Stimulated activated CD8-positive, alpha-beta memory T cell treated with anti-CD3 and anti-CD28 coated beads, Interleukin-12 subunit alpha, Interleukin-12 subunit beta, amount 100 ng/mL, for 24 hours (primary cell): ENCODE results near the gene ALKBH5.
"Not testable (repeated sequence)": the region's sequence is repeated elsewhere in the genome, so short reads cannot be mapped to it uniquely, and the experiment has no call there.

Experiments
- DNase-seq: peaks from one replicate; pipeline ENCODE4 v3.0.0-alpha.2; 2020; ENCODE audit errors: extremely low read depth

The ALKBH5 gene

DNA sequence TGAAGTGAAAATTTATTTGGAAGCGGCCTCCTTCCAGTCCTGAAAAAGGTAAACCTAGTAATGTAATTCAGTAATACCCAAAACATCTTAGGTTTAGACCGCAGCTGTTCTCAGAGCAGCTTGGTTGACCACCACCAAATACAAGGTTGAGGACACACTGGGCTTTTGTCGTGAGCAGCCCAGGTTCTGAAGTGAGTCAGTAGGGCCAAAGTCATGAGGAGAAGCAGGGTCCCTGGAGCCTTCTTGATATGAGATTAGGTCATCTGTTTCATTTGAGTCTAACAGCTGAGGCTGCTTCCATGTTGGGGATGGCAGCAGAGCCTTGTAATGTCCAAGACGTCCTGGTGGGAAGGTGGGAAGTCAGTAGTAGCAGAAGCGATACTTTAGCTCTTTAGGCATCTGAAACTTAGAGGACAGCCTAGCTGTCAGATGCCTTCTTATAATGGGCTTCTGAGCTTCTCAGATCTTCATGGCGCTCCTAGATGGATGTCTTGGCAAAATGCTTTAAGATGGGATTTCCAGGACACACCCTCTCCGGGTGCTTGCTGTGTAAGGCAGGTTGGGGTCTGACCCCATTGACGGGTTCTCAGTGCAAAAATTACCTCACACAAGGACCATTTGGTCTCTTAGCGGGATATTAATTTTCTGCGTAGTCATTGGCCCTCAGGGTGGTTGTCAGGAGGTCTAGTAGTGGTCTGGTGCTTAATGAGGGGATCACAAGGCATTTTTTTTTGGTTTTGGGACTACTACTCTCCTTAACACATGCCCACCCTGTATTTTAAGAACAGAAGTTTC lies 2.4 kb downstream of the ALKBH5 start:
- no peak for DNase-seq

GRCh38 chr17:18186627-18186982 lies 3.0 kb downstream of the ALKBH5 start:
- no peak for DNase-seq

- DNase-seq = no peak
Observed at GRCh38 chr17:18187226-18187625, 3.6 kb downstream of the ALKBH5 start.

GRCh38 chr17:18187821-18188761 lies 4.5 kb downstream of the ALKBH5 start:
- DNase-seq = no peak

DNA sequence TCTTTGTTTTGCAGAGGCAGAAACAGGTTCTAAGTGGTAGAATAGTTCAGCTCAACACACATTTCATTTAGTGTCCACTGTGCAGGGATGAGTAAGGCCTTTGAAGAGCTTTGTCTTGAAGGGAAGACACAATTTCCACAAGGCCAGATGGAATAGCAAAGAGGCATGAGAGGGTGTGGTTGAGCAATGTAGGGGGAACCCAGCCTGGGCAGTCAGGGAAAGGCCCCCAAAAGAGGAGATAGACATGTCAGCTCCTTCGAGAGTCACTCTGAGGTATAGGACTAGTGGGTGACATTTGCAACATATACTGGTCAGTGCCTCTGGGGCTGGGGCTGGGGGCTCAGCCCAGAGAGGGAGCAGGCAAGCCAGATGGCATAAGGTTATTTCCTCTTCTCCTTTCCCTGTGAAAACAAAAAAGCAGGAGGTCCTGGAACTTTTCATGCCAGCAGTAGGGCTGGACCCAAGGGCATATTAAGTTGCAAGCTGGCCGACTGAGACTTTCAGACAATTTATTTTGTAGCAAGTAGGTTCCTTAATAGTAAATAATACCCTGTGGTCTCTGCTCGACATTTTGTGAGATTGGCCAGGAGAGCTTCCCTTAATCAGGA lies 7.1 kb downstream of the ALKBH5 start:
- no peak for DNase-seq

GRCh38 chr17:18191236-18191667 lies 7.6 kb downstream of the ALKBH5 start:
- DNase-seq = no peak

GRCh38 chr17:18191967-18192366 lies 8.3 kb downstream of the ALKBH5 start:
- DNase-seq = no peak

DNA sequence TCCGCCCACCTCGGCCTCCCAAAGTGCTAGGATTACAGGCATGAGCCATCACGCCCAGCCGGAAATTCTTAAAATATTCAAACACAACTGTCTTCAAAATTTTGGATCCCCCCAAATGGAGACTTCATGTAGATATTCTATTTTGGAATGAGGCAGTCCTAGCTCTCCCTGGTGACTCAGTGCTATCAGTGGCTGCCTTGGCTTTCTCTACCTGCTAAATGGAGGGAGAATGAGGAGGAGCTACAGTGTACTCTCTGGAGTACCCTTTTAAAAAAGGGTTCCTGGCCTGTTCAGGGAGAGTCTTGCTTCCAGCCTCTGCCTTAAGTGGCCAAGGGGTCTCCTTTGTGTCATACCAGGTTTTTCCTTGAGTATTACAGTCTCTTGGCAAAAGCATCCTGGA lies 10.8 kb downstream of the ALKBH5 start:
- DNase-seq = no peak

DNA sequence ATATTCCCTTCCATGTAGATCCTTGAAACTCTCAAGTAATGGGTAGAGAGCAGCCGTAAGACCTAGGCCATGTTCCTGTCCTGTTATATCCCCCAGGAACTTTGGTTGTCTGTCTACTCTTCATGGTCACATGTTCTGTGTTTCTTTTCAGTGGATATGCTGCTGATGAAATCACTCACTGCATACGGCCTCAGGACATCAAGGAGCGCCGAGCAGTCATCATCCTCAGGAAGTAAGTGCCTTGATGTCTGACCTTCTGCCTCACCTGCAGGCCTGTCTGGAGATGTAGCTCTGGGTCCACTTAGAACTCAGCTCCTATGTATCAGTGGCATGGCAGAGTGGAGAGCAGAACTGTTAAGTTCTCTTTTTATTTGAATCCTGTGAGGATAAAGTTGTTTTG lies 11.2 kb downstream of the ALKBH5 start:
- DNase-seq = no peak

DNA sequence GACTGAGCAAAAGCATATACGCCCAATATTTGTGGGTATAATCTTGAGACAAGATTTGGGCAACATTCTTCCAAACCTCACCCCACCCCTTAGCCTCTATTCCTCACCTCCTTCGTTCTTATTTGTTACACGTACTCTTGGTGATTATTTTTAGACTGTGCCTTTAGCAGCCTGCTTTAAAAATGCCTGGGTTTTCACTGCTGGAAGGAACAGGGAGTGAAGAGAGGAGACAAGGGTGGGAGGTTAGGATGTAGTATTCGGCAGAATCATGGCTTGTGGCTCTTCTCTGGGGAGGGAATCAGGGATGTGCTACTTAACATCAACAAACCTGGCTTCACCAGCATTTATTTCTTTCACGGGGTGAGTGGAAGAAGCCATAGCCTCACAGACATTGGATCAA lies 11.6 kb downstream of the ALKBH5 start:
- DNase-seq = no peak

- DNase-seq = no peak
Observed at GRCh38 chr17:18197535-18198194, 14.0 kb downstream of the ALKBH5 start.

GRCh38 chr17:18198530-18198929 lies 14.9 kb downstream of the ALKBH5 start:
- no peak for DNase-seq

DNA sequence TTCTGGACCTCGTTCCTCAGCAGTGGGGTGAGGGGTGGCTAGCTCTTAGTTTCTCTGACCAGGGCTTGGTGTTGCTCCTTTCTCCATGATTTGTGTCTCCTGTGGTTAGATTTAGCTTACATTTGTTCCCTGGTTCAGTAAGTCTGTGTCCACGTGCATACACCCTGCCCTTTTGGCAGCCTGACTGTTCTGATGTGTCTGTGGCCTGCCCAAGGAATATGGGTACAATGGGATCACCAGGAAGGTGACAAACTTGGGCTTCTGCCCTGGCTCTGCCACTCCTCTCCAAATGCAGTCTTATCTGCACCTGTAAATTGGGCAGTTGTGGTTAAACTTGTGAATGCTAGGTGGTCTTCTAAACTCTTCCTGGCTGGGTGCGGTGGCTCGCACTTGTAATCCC lies 17.5 kb downstream of the ALKBH5 start:
- DNase-seq = no peak

- no peak for DNase-seq
Observed at GRCh38 chr17:18203308-18203707, 19.7 kb downstream of the ALKBH5 start.

DNA sequence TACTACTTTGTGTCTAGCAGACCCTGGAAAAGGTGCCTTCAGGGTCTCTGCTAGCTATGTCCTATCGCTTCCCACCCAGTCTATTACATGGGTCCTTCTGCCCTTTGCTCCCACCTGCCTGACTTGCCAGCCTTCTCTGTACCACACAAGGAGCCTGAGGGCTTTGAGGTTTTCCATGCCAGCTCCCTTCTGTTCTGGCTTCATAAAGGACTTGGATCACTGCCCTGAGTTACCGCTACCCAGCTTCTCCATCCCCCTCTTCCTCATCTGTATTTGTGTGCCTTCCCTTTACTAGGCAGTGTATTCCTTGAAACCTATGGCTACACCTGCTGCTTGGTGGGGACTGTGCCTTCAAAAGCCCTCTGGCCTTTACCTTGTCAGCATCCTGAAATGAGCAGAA lies 22.2 kb downstream of the ALKBH5 start:
- no peak for DNase-seq

- no peak for DNase-seq
Observed at GRCh38 chr17:18206962-18207361, 23.3 kb downstream of the ALKBH5 start.

GRCh38 chr17:18208092-18208491 lies 24.5 kb downstream of the ALKBH5 start:
- DNase-seq = no peak

DNA sequence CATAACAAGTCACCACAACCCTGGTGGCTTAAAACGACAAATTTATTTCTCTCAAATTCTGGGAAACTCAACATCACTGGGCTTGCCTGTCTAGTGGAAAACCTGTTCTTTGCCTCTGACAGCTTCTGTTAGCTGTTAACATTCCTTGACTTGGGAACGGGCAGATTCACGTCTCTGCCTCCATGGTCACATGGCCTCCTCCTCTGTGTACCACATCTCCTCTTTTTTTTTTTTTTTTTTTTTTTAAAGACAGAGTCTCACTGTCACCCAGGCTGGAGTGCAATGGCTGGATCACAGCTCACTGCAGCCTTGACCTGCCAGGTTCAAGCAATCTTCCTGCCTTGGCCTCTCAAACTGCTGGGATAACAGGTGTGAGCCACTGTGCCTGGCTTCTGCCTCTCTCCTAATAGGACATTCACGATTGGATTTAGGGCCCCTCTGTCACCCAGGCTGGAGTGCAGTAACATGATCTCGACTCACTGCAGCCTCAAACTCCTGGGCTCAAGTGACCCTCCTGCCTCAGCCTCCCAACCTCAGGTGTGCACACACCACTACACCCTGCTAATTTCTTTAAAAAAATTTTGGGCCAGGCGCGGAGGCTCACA lies 30.1 kb downstream of the ALKBH5 start:
- no peak for DNase-seq

DNA sequence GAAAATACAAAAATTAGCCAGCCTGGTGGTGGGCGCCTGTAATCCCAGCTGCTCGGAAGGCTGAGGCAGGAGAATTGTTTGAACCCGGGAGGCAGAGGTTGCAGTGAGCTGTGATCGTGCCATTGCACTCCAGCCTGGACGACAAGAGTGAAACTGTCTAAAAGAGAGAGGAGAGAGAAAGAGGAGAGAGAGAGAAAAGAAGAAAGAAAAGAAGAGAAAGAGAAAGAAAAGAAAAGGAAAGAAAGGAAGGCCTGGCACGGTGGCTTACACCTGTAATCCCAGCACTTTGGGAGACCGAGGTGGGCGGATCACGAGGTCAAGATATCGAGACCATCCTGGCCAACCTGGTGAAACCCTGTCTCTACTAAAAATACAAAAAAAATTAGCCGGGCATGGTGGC lies 33.3 kb downstream of the ALKBH5 start:
- not testable (repeated sequence) for DNase-seq

DNA sequence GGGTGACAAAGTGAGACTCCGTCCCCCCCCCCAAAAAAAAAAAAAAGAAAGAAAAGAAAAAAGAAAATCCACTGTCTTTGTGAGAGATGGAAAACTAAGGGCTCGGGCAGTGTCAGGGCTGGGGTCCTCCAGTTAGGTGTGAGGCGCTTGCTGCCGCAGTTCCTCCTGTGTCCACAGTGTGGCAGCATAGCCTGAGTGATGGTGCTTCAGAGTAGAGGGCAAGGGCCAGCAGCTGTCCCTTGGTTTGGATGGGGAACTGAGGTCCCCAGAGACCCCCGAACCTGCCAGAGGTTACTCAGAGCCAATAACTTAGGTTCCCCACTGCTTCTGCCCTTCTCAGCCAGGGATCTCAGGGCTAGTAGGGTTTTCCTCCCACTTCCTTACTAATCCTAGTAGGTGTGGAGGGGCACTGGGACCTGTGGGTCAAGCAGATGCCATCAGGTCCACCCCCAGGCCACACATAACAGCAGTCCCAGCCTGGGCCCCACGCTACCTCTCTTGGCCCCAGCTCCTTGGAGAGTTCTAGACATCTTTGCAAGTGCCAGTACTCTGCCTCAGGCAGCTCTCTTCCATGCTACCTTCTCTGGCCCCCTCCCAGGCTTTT lies 33.9 kb downstream of the ALKBH5 start:
- DNase-seq = peak; percentile 27

- DNase-seq = no peak
Observed at GRCh38 chr17:18218756-18219415, 35.3 kb downstream of the ALKBH5 start.
